Mucosa of rectum (tissue), 2 donors: ENCODE data around the gene NFIB.

ENCODE experiments used
- H3K27ac ChIP-seq, 2 donors: one replicate each; pipeline ENCODE4 v1.7.0; 2013; ENCODE audit warnings: inconsistent platforms in 2 of 2, low read depth in 2 of 2, low read length in 2 of 2
- H3K27me3 ChIP-seq, 2 donors: one replicate each; pipeline ENCODE4 v1.7.0; 2013; ENCODE audit warnings: low read length in 2 of 2; ENCODE audit not compliant: control insufficient read depth in 2 of 2, insufficient read depth in 2 of 2
- H3K36me3 ChIP-seq, 2 donors: one replicate each; pipeline ENCODE4 v1.7.0; 2013; ENCODE audit warnings: low read length in 2 of 2; ENCODE audit not compliant: control insufficient read depth in 2 of 2, insufficient read depth in 2 of 2
- H3K4me1 ChIP-seq, 2 donors: one replicate each; pipeline ENCODE4 v1.7.0; 2013; ENCODE audit warnings: low read length in 2 of 2, mild to moderate bottlenecking in 1 of 2; ENCODE audit not compliant: control insufficient read depth in 2 of 2, insufficient read depth in 2 of 2
- H3K4me3 ChIP-seq, 2 donors: one replicate each; pipeline ENCODE4 v1.7.0; 2013; ENCODE audit warnings: low read length in 2 of 2
- H3K9ac ChIP-seq, 2 donors: one replicate each; pipeline ENCODE4 v1.7.0; 2013; ENCODE audit warnings: low read length in 2 of 2, low read depth in 1 of 2, mild to moderate bottlenecking in 1 of 2
- H3K9me3 ChIP-seq, 2 donors: one replicate each; pipeline ENCODE4 v1.7.0; 2013; ENCODE audit warnings: low read length in 2 of 2; ENCODE audit not compliant: control insufficient read depth in 2 of 2
- donor health status: healthy.
- donor health status: Normal muscosa, but diverticular disease.

Gene NFIB

GRCh38 chr9:14146201-14146874 is 167.6 kb downstream of the NFIB start:
- Histone ChIP-seq H3K36me3 (no peaks in the 10 kb centered on the region), H3K4me1 (no peaks in the 10 kb centered on the region), H3K9ac (no peak overlapping the region), H3K4me3 (no peak overlapping the region), H3K9me3 (no peaks in the 10 kb centered on the region), H3K27me3 (no peaks in the 10 kb centered on the region), H3K27ac (no peak overlapping the region)

- no peaks in the 10 kb centered on the region for H3K9me3 ChIP-seq
- H3K9ac ChIP-seq: no peak overlapping the region
- no peaks in the 10 kb centered on the region for H3K4me1 ChIP-seq
- H3K27me3 ChIP-seq: no peaks in the 10 kb centered on the region
- no peak overlapping the region for H3K4me3 ChIP-seq
- no peak overlapping the region for H3K27ac ChIP-seq
- H3K36me3 ChIP-seq: no peaks in the 10 kb centered on the region
Observed at GRCh38 chr9:14144215-14144614, 169.7 kb downstream of the NFIB start.

GRCh38 chr9:14141699-14142098 is 172.2 kb downstream of the NFIB start:
- Histone ChIP-seq H3K9ac (no peak overlapping the region), H3K9me3 (no peaks in the 10 kb centered on the region), H3K27me3 (no peaks in the 10 kb centered on the region), H3K36me3 (no peaks in the 10 kb centered on the region), H3K27ac (no peak overlapping the region), H3K4me1 (no peaks in the 10 kb centered on the region), H3K4me3 (no peak overlapping the region)

- no peaks in the 10 kb centered on the region for H3K4me1 ChIP-seq
- H3K9me3 ChIP-seq: no peaks in the 10 kb centered on the region
- no peak overlapping the region for H3K4me3 ChIP-seq
- no peaks in the 10 kb centered on the region for H3K27me3 ChIP-seq
- H3K36me3 ChIP-seq: no peaks in the 10 kb centered on the region
- no peak overlapping the region for H3K27ac ChIP-seq
- H3K9ac ChIP-seq: no peak overlapping the region
Observed at GRCh38 chr9:14140096-14140697, 173.7 kb downstream of the NFIB start.

- no peak overlapping the region for H3K9ac ChIP-seq
- H3K36me3 ChIP-seq: no peaks in the 10 kb centered on the region
- no peak overlapping the region for H3K27ac ChIP-seq
- H3K27me3 ChIP-seq: no peaks in the 10 kb centered on the region
- no peaks in the 10 kb centered on the region for H3K9me3 ChIP-seq
- no peak overlapping the region for H3K4me3 ChIP-seq
- no peaks in the 10 kb centered on the region for H3K4me1 ChIP-seq
Observed at GRCh38 chr9:14139287-14139686, 174.7 kb downstream of the NFIB start.

- Histone ChIP-seq H3K27ac (no peak overlapping the region), H3K9ac (no peak overlapping the region), H3K36me3 (no peaks in the 10 kb centered on the region), H3K4me3 (no peak overlapping the region), H3K9me3 (no peaks in the 10 kb centered on the region), H3K27me3 (no peaks in the 10 kb centered on the region), H3K4me1 (no peaks in the 10 kb centered on the region)
Observed at GRCh38 chr9:14136646-14137370, 177.1 kb downstream of the NFIB start.

- no peak overlapping the region for H3K27ac ChIP-seq
Observed at GRCh38 chr9:14136047-14136635, 177.8 kb downstream of the NFIB start.

GRCh38 chr9:14135421-14135820 is 178.5 kb downstream of the NFIB start:
- Histone ChIP-seq H3K4me1 (no peaks in the 10 kb centered on the region), H3K9me3 (no peaks in the 10 kb centered on the region), H3K36me3 (no peaks in the 10 kb centered on the region), H3K27me3 (no peaks in the 10 kb centered on the region), H3K27ac (no peak overlapping the region), H3K9ac (no peak overlapping the region), H3K4me3 (no peak overlapping the region)

More at GRCh38 chr9:14136047-14136635, 177.8 kb downstream of the NFIB start:
- H3K9me3 ChIP-seq: no peaks in the 10 kb centered on the region
- no peaks in the 10 kb centered on the region for H3K4me1 ChIP-seq
- no peak overlapping the region for H3K4me3 ChIP-seq
- H3K9ac ChIP-seq: no peak overlapping the region
- no peaks in the 10 kb centered on the region for H3K27me3 ChIP-seq
- no peaks in the 10 kb centered on the region for H3K36me3 ChIP-seq

GRCh38 chr9:14133394-14133793 is 180.5 kb downstream of the NFIB start:
- Histone ChIP-seq H3K27me3 (no peaks in the 10 kb centered on the region), H3K27ac (no peak overlapping the region), H3K4me3 (no peak overlapping the region), H3K9ac (no peak overlapping the region), H3K9me3 (no peaks in the 10 kb centered on the region), H3K4me1 (no peaks in the 10 kb centered on the region), H3K36me3 (no peaks in the 10 kb centered on the region)

GRCh38 chr9:14132775-14133174 is 181.2 kb downstream of the NFIB start:
- Histone ChIP-seq H3K9me3 (no peaks in the 10 kb centered on the region), H3K4me3 (no peak overlapping the region), H3K36me3 (no peaks in the 10 kb centered on the region), H3K27ac (no peak overlapping the region), H3K4me1 (no peaks in the 10 kb centered on the region), H3K9ac (no peak overlapping the region), H3K27me3 (no peaks in the 10 kb centered on the region)
